K562 (cell line): ENCODE results near the gene MYBPC3. TPM values are rescaled to one million over a fixed set of nuclear protein-coding genes. Genes with fewer than 3 reads are reported as not detected.
A peak's percentile ranks its signal among the peaks of the same experiment; 100 is the strongest.

Experiments used
- CBX5 ChIP-seq: IDR thresholded peaks from 2 replicates; pipeline ENCODE4 v1.6.1; 2014; ENCODE audit warnings: low read depth, borderline replicate concordance
- CSDE1 ChIP-seq, 2 experiments: fragments of 450-650 bp; IDR thresholded peaks; 2 replicates each; pipeline ENCODE4 v1.6.1; 2016; ENCODE audit warnings: mild to moderate bottlenecking in 1 of 2
- DIDO1 ChIP-seq: fragments of 450-650 bp; IDR thresholded peaks from 2 replicates; pipeline ENCODE4 v1.6.1; 2016; ENCODE audit warnings: low read depth, missing biosample characterization, missing genetic modification characterization
- ESRRA ChIP-seq: fragments of 450-650 bp; IDR thresholded peaks from 2 replicates; pipeline ENCODE4 v1.6.1; 2014; ENCODE audit warnings: low read depth, mild to moderate bottlenecking, moderate library complexity, borderline replicate concordance
- FOXK1 ChIP-seq: sonication (generic); formaldehyde crosslinking; IDR thresholded peaks from 2 replicates; pipeline ENCODE4 v1.8.0; 2022; ENCODE audit warnings: missing genetic modification reagents, mild to moderate bottlenecking, borderline replicate concordance
- MAFG ChIP-seq: fragments of 450-650 bp; conservative IDR thresholded peaks from 2 replicates; pipeline ENCODE4 v1.6.1; 2016; ENCODE audit warnings: missing genetic modification characterization, missing compliant biosample characterization
- PHTF2 ChIP-seq: fragments of 250-450 bp; sonication (Bioruptor Pico); IDR thresholded peaks from 2 replicates; pipeline ENCODE4 v1.5.0; 2021; ENCODE audit warnings: mild to moderate bottlenecking
- RBBP5 ChIP-seq: fragments of 200-600 bp; sonication (generic); IDR thresholded peaks from 2 replicates; pipeline ENCODE4 v1.6.1; 2012; ENCODE audit warnings: borderline replicate concordance, mild to moderate bottlenecking, low read length, control low read depth, inconsistent platforms; ENCODE audit not compliant: insufficient read depth, poor library complexity, severe bottlenecking
- RCOR1 ChIP-seq, 2 experiments: IDR thresholded peaks; 2 replicates each; pipeline ENCODE4 v1.6.1; 2012; ENCODE audit warnings: low read depth in 2 of 2, low read length in 2 of 2, borderline replicate concordance in 1 of 2, improper control_type of control experiment in 1 of 2
- SMC3 ChIP-seq: conservative IDR thresholded peaks from 2 replicates; pipeline ENCODE4 v1.6.1; 2011; ENCODE audit warnings: low read depth, low read length, improper control_type of control experiment; ENCODE audit not compliant: insufficient read depth
- SREBF1 ChIP-seq: fragments of 150-350 bp; IDR thresholded peaks from 2 replicates; pipeline ENCODE4 v1.6.1; 2014; ENCODE audit warnings: antibody characterized with exemption, low read depth, low read length, borderline replicate concordance
- SRSF1 ChIP-seq: fragments of 200-400 bp; formaldehyde crosslinking; IDR thresholded peaks from 2 replicates; pipeline ENCODE4 v1.6.1; 2017; ENCODE audit warnings: mild to moderate bottlenecking, low read depth, low read length, moderate library complexity
- SRSF3 ChIP-seq: fragments of 200-400 bp; formaldehyde crosslinking; IDR thresholded peaks from 2 replicates; pipeline ENCODE4 v1.6.1; 2016; ENCODE audit warnings: mild to moderate bottlenecking, low read length, moderate library complexity; ENCODE audit not compliant: insufficient read depth
- TAL1 ChIP-seq: fragments of 450-650 bp; IDR thresholded peaks from 2 replicates; pipeline ENCODE4 v1.6.1; 2016; ENCODE audit warnings: mild to moderate bottlenecking
- ZBTB1 ChIP-seq: sonication (generic); formaldehyde crosslinking; IDR thresholded peaks from 2 replicates; pipeline ENCODE4 v1.8.1; 2023; ENCODE audit warnings: missing genetic modification reagents, low read depth, mild to moderate bottlenecking, borderline replicate concordance
- ZFX ChIP-seq: sonication (generic); formaldehyde crosslinking; IDR thresholded peaks from 2 replicates; pipeline ENCODE4 v1.8.0; 2022; ENCODE audit warnings: mild to moderate bottlenecking, missing genetic modification reagents, moderate library complexity
- ZNF140 ChIP-seq: fragments of 250-450 bp; sonication (Bioruptor Pico); IDR thresholded peaks from 2 replicates; pipeline ENCODE4 v1.8.0; 2021; ENCODE audit warnings: moderate library complexity, mild to moderate bottlenecking, inconsistent platforms
- ZNF592 ChIP-seq: fragments of 450-650 bp; IDR thresholded peaks from 2 replicates; pipeline ENCODE4 v1.6.1; 2017; ENCODE audit warnings: antibody characterized with exemption, mild to moderate bottlenecking
- ZNF76 ChIP-seq: fragments of 250-450 bp; sonication (Bioruptor Pico); IDR thresholded peaks from 2 replicates; pipeline ENCODE4 v1.4.0; 2020; ENCODE audit warnings: mild to moderate bottlenecking, moderate library complexity, borderline replicate concordance
- polyA plus RNA-seq, 8 experiments: library from polyadenylated mRNA; depleted of rRNA in 4 of 8; stranded (reverse) in 5 of 8; unstranded in 3 of 8; fragments of >200 nt; fragmentation: Nextera tagmentation in 2 of 8; fragmentation: Illumina TruSeq in 1 of 8; extraction: Ambion mirVana in 2 of 8; extraction: Trizol in 1 of 8; gene quantifications; 2 replicates each; pipeline versions ENCODE4 v1.2.1 to v1.2.3, GENCODE V29; 2011 to 2014; ENCODE audit warnings: inconsistent platforms in 1 of 8, missing spikeins in 1 of 8
- total RNA-seq, 7 experiments: library from RNA; depleted of rRNA in 6 of 7; stranded (reverse); fragments of >200 nt in 6 of 7; fragmentation: Illumina TruSeq in 2 of 7; extraction: Trizol in 2 of 7; gene quantifications; 2 replicates each; pipeline versions ENCODE4 v1.2.1 to v1.2.3, GENCODE V29; 2011 to 2021; ENCODE audit warnings: low replicate concordance in 1 of 7
- TF ChIP-seq, protein P1 (sequence below): IDR thresholded peaks from 3 replicates; pipeline ENCODE4 v1.6.1; 2011; ENCODE audit warnings: borderline replicate concordance, mild to moderate bottlenecking, moderate library complexity; ENCODE audit not compliant: insufficient read length; ENCODE audit errors: extremely low read depth

The MYBPC3 gene
- total and polyA plus RNA-seq, 9 of the 15 experiments (the other 6 are each of a cell fraction or from before 2014, with no cell fraction given), result 0.01 TPM; not detected in 8

GRCh38 chr11:47394322-47395222 is 42.1 kb upstream of the MYBPC3 start (continued):
- TF ChIP-seq ESRRA, result peak; percentile 50; the same call in 1 of the 2 replicates
- peak; percentile 55; the same call in 1 of the 2 replicates for TF ChIP-seq ZNF76
- no peak for TF ChIP-seq TAL1
- peak; percentile 77; the same call in 1 of the 2 replicates for TF ChIP-seq ZBTB1
- TF ChIP-seq ZNF592, result peak; percentile 97
- TF ChIP-seq SRSF3, result 0 out of 2 replicates have a peak, but pooled peaks have one; percentile 71
- TF ChIP-seq FOXK1 (CRISPR knock-in tag), result no peak
- TF ChIP-seq SMC3, result no peak
- TF ChIP-seq SREBF1, result no peak
- TF ChIP-seq, protein P1, sequence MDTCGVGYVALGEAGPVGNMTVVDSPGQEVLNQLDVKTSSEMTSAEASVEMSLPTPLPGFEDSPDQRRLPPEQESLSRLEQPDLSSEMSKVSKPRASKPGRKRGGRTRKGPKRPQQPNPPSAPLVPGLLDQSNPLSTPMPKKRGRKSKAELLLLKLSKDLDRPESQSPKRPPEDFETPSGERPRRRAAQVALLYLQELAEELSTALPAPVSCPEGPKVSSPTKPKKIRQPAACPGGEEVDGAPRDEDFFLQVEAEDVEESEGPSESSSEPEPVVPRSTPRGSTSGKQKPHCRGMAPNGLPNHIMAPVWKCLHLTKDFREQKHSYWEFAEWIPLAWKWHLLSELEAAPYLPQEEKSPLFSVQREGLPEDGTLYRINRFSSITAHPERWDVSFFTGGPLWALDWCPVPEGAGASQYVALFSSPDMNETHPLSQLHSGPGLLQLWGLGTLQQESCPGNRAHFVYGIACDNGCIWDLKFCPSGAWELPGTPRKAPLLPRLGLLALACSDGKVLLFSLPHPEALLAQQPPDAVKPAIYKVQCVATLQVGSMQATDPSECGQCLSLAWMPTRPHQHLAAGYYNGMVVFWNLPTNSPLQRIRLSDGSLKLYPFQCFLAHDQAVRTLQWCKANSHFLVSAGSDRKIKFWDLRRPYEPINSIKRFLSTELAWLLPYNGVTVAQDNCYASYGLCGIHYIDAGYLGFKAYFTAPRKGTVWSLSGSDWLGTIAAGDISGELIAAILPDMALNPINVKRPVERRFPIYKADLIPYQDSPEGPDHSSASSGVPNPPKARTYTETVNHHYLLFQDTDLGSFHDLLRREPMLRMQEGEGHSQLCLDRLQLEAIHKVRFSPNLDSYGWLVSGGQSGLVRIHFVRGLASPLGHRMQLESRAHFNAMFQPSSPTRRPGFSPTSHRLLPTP, result no peak
- TF ChIP-seq SRSF1, result no peak
- TF ChIP-seq RBBP5, result peak; percentile 28
- TF ChIP-seq DIDO1 (tag), result no peak
- no peak for TF ChIP-seq ZNF140
- TF ChIP-seq ZFX (CRISPR knock-in tag), result peak; percentile 95
- no peak for TF ChIP-seq MAFG
- no peak for TF ChIP-seq CSDE1 (IDR thresholded peaks at IDR 0.05)
- TF ChIP-seq PHTF2, result no peak
- TF ChIP-seq RCOR1 (IDR thresholded peaks at IDR 0.05; ENCODE audit: borderline replicate concordance in 1 of 2, low read depth in 2 of 2, low read length in 2 of 2), result no peak
- TF ChIP-seq CBX5, result no peak
